Measurements from ENCODE around the gene JMJD1C.
"Not testable (repeated sequence)": the region's sequence is repeated elsewhere in the genome, so short reads cannot be mapped to it uniquely, and the experiment has no call there.

JMJD1C gene

DNA sequence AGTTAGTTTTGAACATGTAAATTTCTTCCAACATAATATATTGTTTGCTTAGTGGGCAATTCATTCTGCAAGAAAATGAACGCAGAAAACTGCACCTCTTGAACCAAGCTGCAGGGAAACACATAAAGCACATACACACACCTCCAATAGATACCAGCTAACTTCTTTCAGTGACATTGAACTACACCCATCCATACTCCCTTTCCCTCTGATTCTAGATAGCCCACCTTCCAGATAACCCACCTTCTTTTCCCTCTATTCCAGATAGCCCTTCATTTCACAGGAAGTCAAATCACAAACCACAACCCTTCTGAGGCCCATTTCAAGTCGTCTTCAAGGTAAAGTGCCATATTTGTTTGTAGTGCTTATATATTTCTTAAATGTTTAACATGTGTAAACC, 304.2 kb downstream of the JMJD1C start:
- no peak for DNase-seq

DNA sequence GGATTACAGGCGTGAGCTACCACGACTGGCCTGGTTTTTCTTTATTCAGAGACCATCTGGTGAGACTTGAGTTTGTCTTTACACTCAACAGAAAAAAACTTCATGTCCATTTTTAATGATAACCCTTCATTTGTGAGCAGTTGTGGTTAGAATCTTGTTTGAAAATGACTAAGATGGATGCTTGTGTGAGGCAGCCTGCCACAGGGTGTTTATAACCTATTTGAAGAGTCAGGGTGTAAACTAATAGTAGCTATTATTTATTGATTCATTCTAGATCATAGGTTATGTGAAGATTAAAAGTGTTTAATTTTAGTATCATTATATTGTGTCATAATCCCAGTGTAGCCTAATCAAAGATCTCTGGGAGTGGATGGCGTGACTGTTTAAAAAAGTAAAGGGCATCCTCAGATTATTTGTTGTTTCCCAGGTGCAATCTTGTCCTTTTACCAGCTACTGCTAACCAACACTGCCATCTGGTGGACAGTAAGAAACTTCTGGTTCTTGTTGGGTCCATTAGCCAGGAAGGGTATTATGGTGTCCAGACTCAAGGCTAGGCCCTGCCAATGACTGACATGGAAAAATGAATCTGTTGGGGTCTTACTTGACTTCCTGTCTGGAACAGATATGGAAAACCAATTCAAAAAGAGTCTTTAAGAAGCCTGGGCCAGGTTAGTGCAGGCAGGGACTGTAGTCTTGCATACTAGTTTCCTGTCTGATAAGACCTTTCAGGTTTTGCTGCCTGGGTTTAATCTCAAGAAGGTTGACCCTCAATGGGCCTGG, 307.7 kb downstream of the JMJD1C start:
- peak in 3 of 5 experiments; percentile 14 to 84 (median 30) for DNase-seq

DNA sequence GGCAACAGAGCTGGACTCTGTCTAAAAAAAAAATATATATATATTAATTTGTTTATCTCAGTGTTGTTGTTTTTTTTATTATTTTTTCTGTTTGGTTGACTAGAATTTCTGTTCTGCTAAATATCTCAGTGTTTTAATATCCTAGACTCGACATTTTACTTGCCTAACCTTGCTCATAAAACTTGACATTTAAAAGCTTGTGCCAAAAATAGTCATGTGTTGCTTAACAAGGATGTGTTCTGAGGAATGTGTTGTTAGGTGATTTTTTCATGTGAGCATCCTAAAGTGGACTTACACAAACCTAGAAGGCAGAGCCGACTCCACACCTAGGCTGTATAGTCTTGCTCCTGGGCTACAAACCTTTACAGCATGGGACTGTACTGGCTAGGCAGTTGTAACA, 309.5 kb downstream of the JMJD1C start:
- DNase-seq = no peak

DNA sequence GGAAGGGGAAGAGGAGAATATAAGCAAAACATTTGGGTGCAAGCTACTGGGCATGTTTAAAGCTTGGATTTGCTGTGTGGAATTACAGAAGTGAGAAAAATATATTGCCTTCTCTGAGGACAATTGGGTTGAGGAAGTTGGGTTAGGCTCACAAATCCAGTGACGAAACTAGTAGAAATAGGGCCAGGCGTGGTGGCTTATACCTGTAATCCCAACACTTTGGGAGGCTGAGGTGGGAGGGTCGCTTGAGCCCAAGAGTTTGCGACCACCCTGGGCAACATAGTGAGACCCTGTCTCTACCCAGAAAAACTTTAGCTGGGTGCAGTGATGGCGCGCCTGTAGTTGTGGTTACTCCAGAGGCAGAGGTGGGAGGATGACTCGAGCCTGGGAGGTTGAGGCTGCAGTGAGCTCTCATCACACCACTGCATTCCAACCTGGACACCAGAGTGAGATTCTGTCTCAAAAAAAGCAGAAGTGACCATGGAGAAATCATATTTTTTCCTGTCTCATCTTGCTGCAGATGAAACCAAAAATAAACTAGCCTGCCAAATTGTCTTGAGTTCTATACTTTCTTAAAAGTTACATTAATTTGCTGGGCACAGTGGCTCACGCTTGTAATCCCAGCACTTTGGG, 310.3 kb downstream of the JMJD1C start:
- no peak for DNase-seq

DNA sequence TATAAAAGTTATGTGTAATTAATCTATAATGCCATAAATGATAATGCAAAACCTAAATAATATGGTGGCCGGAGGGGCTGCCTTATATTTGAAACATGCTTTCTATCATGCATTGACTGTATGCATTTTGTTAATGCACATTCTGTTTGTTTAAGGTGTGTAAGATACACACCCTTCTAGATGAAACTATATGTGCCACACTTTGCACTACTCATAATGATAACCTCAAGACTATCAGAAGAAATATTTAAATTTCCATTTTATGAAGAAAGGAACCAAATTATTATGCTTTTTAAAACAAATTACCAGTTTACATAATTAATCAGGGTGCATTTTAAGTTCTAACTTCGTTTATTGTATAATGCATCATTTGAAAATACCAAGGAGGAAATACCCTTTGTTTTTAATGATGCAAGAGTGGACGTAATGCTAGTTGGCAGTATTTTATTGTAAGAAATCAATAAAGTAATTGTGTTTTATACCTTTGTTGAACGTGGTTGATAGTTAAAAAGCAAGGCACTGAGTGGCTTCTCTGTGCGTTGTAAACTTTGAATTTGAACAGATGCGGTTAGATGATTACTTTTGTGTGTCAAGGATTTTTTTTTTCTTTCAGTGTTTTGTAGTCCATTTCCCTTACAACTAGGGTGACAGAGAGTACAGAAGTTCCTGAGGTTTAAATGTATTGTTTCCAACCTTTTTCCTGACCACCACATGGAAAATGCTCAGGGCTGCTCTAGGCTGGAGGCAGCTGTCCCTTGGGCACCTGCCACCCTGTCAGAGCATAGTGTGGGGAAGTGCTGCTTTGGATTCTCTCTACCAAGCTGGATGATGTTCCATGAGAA, 311.0 kb downstream of the JMJD1C start:
- no peak for DNase-seq

DNA sequence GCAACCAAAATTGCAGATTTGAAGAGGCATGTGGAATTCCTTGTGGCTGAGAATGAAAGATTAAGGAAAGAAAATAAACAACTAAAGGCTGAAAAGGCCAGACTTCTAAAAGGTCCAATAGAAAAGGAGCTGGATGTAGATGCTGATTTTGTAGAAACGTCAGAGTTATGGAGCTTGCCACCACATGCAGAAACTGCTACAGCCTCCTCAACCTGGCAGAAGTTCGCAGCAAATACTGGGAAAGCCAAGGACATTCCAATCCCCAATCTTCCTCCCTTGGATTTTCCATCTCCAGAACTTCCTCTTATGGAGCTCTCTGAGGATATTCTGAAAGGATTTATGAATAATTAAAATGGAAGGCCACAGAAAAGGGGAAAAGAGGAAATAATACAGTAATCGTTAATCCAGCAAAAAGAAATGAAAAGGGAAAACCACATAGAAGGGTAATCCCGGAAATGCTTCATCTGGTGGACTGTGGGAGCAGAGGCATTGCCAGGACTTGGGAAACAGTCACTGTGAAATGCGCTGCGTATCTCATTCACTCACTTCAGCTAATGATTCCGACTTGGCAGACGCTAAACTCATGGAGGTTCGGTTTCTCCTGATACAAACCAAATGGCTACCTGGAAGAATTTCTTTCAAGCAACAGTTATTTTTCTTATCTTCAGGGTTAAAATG, 311.8 kb downstream of the JMJD1C start:
- not testable (repeated sequence) for DNase-seq

DNA sequence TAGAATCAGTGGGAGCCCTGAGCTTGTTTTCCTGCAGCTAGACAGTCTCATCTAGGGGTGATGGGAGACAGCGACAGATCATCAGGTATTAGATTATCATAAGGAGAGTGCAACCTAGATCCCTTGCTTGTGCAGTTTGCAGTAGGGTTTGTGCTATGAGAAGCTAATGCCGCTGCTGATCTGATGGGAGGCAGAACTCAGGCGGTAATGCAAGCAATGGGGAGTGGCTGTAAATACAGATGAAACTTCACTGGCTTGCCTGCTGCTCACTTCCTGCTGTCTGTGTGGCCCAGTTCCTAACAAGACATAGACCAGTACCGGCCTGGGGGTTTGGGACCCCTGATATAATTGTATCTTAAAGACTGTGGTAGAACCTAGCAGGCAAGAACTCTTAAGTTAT, 315.0 kb downstream of the JMJD1C start:
- DNase-seq = no peak

DNA sequence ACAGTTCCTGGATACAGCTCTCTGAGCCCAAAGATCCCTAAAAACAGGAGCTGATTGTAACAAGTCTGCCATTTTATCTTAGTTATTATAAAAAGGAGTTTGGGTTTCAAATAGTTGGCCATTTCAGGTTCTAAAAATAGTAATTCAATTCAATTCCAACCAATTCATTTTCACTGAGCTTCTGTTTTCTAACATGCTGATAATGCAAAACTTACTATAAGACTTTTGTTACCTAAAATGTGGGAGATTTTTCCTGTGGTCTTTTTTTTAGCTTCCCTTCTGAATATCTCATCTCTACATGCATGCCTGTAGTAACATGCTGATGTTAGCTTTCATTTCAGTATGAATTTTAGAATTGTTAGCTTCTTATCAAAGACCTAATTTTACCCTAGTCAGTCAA, 319.3 kb downstream of the JMJD1C start:
- DNase-seq = no peak

DNA sequence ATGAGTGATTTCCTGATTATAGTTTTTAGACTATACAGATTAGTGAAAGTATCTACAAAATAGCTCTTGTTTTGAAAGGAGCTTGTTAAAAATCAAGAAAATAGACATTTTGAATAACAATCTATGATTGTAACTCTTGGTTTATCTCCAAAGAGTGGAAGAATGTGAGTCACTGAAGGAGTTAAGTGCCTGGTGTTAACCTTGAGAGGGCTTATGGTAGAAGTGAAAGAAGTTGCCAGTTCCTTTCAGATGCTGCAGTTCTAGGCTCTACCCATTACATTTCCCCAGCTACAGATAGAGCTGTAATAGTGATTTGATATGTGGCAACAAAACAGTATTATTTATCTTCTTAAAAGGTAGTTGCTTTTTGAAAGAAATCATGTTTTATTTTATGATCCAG, 320.0 kb downstream of the JMJD1C start:
- DNase-seq = no peak

DNA sequence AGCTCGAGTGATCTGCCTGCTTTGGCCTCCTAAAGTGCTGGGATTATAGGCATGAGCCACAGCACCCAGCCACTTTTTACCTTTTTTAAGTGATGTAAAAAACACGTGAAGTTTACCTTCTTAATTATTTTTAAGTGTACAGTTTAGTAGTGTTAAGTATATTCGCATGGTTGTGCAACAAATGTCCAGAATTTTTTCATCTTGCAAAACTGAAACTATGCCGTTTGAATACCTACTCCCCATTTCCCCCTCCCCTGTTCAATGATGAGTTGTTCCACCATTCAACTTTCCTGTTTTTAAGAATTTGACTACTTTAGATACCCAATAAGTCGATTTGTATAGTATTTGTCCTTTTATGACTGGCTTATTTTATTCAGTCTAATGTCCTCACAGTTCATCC, 321.8 kb downstream of the JMJD1C start:
- DNase-seq = no peak

DNA sequence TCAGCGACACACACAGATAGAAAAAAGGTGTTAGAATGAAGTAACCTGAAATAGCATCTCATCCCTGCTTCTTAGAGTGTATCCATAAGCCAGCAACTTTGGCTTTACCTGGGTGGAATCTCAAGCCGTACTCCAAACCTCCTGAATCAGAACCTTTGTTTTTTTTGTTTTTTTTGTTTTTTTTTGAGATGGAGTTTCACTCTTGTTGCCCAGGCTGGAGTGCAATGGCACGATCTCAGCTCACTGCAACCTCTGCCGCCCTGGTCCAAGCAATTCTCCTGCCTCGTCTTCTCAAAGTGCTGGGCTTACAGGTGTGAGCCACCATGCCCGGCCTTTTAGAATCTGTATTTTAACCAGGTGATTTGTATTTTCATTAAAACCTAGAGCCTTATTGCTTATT, 323.6 kb downstream of the JMJD1C start:
- DNase-seq = no peak

DNA sequence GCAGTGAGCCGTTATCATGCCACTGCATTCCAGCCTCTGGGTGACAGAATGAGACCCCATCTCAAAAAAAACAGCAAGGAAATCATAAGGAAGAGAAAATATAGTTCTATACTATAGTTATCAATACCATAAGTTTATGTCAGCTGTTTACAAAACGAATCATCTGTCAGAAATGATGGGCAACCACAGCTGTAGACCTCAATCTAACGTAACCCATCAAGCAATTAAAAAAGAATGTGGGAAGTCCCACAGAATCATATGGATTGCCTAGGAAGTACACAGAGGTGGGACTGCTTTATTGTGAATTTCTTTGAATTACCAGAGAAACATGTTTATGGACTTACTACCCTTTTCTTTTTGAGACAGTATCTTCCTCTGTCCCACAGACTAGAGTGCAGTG, 325.7 kb downstream of the JMJD1C start:
- no peak for DNase-seq

DNA sequence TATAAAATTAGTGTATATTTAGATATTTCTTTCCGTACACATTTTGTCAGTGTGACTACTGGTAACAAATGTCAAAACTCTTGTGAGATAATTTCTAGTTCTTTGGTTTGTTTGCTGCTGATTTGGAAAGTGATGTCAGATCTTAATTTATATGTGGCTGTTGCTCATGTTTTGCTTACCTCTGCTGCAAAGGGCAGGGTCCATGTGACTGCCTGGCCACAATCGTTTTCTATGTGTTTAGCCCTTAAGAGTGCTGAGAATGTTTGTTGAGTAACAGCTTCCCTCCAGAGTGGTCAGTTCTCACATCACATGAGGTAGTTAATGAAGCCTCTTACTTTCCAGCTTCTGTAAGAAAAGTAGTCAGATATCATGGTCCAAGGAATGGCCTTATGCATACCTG, 328.5 kb downstream of the JMJD1C start:
- DNase-seq = no peak

DNA sequence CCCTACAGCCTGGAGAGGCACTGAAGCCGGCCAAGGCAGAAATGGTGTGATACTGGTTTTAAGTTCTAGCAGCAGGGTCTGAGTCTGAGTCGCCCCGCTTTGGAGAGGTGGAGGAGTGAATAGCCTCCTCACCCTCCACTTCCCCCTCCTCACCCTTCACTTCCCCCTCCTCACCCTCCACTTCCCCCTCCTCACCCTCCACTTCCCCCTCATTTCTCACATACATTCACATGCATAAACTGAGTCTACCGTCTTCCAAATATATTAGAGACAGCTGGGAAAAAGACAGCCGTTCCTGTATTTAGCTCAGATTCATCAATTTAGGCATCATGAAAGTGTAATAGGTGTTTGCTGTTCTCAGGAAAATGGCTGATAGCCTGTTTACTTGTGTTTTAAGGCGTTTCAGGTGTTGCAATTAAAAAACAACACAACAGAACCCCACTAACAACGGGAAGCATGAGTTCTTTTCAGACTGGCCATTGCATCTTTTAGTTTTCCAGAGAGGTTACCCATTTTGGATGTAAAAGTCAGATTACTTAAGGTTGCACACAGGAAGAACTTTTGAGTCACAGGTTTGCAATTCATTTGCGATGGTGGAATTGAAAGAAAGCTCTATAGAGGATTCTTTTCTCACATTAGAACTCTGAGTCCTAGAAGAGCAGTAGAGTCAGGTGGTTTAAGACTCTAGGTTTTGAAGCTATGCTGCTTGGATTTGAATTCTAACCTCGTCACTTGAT, 331.8 kb downstream of the JMJD1C start:
- peak in 1 of 5 experiments; percentile 49 for DNase-seq

DNA sequence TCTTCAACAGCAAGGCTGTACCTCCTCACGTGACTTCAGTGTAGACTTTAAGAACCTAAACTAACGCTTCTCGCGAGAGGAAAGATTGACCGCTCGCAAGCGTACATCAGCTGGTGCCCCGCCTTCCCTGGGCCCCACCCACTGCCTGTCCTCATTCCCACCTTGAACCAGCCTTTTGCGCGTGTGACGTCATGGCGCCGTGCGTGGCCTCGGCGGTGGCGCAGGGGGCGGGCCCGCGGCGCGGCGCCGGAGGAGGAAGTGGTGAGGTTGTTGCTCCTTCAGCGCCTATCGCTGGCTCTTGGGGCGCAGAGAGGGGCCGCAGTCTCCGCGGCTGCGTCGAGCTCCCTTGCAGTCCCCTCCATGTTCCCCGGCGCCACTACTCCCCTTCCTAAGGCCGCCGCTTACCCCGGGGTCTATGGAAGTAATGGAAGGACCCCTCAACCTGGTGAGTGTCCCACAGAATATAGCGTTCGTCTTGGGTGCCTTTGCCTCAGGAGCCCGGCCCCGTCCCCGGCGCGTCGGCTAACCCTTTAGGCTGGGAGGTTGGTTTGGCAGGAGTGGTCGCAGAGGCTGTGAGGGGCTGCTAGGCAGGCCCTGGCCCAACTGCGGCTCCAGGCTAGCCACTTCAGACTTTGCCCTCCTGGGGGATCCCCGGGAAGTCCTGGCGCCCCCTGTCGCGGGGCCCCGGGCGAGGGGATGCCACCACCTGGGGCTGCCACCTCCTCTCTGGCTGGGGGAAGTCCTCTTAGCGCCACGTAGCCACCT, 332.5 kb downstream of the JMJD1C start, which contains the start of gene NRBF2:
TSS of gene NRBF2 (plus strand) at position 273 of the 765 bp plus-strand sequence. CDS start at position 416, 143 bp downstream.
- peak; percentile 87 to 99 (median 94) for DNase-seq

DNA sequence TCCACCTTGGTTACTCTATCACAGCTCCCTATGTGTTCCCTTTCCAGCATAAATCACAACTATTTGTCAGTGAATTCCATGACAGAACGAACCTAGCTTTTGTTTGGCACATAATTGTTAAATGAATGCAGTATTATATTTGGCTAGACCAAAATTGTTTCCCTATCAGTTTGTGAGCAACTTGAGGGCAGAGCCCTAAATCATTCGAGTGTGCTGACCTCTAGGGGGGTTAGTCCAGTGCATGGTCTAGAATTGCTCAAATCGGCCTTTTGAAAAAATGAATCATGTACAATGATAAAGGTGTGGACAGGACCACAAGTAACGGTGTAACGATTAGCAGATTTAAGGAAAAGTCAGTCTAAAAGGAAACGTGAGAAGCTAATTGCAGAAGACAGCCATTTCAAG, 333.1 kb downstream of the JMJD1C start:
- DNase-seq = no peak

DNA sequence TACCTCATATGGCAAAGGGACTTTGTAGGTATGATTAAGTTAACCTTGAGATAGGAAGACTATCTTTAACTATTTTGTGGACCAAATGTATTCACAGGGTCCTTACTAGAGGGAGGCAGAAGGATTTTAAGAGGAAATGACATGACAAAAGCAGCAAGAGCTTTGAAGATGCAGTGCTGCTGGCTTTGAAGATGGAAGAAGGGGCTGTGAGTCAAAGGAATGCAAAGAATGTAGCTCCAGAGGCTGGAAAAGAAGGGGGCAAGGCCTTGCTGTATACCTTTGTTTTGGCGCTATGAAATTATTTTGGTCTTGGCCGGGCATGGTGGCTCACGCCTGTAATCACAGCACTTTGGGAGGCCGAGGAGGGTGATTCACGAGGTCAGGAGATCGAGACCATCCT, 335.9 kb downstream of the JMJD1C start:
- DNase-seq = no peak

DNA sequence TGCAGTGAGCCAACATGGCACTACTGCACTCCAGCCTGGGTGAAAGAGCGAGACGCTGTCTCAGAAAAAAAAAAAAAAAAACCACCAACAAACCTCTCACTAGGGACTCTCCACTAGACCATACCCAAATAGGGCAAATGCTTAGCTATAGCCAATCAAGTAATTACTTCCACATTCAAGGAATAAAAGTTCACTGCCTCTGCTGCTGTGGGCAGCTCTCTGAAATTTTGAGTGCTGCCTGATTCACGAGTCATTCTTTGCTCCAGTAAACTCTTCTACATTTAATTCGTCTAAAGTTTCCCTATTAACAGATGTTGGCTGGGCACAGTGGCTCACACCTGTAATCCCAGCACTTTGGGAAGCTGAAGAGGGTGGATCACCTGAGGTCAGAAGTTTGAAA, 337.3 kb downstream of the JMJD1C start:
- DNase-seq = no peak

DNA sequence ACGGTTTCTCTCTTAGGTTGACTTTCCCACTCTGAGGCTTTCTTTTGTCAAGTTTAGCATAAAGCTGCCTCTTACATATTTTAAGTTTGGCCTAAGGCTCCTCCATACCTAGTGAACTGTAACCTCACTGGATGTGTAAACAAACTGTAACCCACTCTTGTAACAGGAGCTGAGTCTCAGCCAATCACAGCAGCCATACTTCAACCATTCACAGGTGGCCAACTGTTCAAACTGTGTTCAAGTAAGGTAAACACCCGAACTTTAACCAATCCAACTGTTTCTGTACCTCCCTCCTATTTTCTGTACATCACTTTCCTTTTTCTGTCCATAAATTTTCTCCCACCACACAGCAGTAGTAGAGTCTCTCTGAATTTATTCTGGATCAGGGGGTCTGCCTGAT, 340.3 kb downstream of the JMJD1C start:
- no peak for DNase-seq

DNA sequence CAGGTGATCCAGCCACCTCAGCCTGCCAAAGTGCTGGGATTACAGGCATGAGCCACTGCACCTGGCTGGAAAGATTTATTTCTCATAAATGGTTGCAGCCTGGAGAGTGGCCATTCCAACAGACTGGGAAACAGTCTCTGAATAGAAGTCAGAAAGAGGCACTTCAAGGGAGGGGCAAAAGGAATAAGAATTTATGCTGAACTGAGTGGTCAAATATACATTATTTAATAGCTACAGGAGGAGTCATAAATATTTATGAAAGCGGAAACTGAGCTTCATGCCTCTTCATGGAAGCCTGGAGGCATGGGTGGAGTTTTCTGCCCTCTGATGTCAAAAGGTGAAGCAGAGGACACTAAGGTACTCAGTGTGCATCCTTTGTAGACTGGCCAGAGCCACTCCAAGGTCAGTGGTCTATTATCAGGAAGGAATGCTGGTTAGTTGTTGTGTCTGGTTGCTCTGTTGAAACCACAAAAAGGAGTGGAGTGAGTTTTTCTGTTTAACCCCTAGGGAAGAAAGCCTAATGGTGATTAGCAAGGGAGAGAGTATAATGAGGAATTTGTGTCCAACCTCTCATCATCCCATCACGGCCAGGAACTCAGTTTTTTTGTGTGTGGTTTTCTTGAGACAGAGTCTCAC, 341.9 kb downstream of the JMJD1C start:
- DNase-seq = no peak

DNA sequence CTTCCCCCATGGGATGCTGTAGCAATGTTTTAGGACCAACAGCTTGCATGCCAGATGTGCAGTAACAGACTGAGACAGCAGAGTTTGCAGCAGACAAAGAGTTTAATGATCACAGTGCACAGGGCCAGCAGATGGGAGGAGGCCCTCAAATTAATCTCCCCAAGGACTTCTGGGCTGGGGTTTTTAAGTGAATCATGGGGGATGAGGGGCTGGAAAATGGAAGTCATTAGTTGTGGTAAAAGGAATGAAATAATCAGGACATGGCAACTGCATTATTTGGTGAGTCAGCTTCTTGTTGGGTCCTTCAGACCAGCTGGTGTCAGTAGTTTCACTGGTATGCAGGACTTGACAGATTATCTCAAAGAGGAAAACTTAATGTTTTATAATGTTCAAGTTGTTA, 345.2 kb downstream of the JMJD1C start:
- no peak for DNase-seq
